NK-92 (cell line): Measurements from ENCODE around the gene RPP30.
"Not testable (repeated sequence)": the region's sequence is repeated elsewhere in the genome, so short reads cannot be mapped to it uniquely, and the experiment has no call there.

Experiments
- DNase-seq: peaks from one replicate; lab custom pipeline; 2025; ENCODE audit not compliant: unreplicated experiment; lab: John Stamatoyannopoulos, UW

RPP30 gene

DNA sequence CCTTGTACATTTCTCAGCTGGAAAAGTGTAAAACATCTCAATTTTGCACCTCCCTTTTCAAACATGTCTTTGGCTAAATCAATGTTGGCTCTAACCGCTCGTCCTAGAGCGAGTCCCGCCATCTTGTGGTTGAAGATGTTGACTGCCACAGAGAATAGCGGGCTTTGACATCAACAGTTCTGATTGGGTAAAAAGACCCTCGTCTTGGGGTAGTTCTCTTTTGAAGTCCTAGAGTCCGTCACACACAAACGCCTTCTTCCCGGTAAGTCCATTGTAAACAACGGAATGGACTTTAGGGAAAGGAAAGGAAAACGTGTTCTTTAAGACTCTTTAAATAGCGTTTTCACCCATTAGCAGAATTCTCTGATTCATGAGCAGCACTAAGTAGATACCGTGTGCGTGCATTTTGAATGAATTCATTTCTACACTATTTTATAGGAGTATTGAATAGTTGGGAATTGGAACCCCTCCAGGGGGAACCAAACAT is 452 bp upstream of the RPP30 start:
- DNase-seq, result no peak

DNA sequence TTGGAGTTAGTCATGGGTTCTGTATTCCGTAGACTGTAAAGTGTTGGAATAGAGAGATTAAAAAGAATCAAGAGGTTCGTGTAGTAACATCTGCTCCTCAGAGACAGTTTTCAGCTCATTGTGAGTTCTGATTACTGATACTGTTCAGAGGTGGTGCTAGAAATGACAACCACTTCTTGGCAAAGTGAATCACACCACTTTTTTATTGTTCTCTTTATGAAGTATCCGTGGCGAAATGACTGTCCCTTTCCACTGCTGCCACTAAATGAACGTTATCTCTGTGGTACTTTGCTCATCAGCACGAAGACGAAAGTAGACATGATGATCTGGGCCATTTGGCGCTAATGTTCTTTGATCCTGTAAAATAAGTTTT is 860 bp downstream of the RPP30 start:
- DNase-seq, result no peak

DNA sequence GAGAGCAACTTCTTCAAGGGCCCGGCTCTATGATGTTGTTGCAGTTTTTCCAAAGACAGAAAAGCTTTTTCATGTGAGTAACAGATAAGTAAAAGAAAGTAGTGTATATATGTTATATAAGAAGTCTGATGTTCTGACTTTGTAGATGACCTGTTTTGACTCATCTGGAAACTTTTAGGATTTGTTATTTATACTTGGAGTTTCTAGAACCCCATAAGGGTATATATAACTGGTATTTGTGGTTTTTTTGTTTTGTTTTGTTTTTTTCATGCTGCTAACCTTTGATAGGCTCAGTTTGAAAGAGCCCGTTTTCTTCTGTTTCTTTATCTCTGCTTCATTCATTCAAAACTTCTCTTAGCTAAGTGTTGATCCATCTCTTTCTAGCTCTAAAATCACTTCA is 7.3 kb downstream of the RPP30 start:
- DNase-seq, result no peak

DNA sequence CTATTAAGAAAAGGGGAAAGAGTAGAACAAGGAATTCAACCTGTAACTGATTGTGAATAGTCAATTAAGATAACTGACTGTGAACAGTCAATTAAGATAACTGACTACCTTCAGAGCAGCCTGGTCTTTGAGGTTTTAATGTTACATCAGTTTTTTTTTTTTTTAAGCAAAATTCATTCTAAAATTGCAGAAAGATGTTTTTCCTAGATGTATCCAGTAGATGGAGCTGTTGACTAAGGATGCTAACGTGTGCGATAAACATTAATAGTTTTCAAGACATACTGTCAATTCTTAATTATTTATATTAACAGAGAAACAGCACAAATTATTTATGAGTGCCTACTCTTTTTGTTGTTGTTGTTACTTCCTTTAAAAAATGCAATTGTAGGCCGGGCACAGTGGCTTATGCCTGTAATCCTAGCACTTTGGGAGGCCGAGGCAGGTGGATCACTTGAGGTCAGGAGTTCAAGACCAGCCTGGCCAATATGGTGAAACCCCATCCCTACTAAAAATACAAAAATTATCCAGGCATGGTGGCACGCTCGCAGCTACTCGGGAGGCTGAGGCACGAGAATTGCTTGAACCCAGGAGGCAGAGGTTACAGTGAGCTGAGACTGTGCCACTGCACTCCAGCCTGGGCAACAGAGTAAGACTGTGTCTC is 8.4 kb downstream of the RPP30 start:
- DNase-seq, result not testable (repeated sequence)

- DNase-seq, result no peak
Observed at GRCh38 chr10:90884431-90884830, 12.7 kb downstream of the RPP30 start.

- no peak for DNase-seq
Observed at GRCh38 chr10:90885176-90885575, 13.4 kb downstream of the RPP30 start.

DNA sequence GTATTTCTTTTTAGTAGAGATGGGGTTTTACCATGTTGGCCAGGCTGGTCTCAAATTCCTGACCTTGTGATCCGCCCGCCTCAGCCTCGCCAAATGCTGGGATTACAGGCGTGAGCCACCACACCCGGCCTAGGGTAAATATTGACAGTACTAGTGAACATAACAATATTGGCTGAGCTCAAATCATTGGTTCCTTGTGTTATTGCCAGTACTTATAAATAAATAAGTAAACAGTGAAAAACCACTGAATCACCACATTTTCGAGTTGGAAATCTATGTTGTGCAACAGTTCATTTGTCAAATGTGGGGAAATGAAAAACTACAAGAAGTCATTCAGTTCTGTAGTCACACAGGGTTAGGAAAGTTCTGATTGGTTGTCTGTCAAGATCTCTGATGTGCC is 15.8 kb downstream of the RPP30 start:
- DNase-seq, result no peak

DNA sequence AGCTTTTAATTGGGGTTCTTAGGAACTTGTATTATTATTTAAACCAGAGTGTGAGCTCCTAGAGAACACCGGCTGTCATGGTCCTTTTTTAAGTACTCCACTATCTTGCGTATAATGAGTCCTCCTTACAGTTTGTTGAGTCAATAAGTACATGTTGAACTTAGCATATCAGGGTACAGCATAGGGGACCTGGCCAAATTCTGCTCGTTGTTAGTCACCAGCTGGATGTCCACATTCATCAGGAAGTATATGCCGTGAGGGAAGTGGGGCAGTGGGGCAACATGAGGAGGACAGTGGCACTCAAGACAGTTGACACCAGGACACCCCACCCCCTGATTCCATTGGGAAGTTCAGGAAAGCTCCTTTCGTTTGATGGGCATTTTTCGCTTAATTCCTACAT is 16.6 kb downstream of the RPP30 start:
- DNase-seq, result no peak

DNA sequence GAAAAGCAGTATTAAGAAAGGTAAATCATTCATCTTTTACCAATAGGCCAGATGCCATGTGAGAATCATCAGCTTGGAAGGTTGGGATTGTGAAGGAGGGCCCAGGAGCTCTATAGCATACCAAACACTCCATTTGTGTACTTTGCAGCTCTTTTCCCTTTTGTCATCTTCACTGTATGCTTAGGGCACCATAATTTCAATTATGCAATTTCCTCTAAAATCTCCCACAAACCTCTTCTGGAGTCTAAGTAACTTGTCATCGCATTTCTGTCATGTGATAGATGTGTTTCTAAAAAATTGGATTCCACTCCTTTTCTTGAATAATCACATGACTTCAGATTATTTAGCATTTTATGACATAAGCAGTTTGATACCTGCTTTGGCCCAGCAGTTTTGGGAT is 17.9 kb downstream of the RPP30 start:
- no peak for DNase-seq

- DNase-seq, result no peak
Observed at GRCh38 chr10:90890347-90890746, 18.6 kb downstream of the RPP30 start.

GRCh38 chr10:90893190-90893589 is 21.4 kb downstream of the RPP30 start:
- no peak for DNase-seq

DNA sequence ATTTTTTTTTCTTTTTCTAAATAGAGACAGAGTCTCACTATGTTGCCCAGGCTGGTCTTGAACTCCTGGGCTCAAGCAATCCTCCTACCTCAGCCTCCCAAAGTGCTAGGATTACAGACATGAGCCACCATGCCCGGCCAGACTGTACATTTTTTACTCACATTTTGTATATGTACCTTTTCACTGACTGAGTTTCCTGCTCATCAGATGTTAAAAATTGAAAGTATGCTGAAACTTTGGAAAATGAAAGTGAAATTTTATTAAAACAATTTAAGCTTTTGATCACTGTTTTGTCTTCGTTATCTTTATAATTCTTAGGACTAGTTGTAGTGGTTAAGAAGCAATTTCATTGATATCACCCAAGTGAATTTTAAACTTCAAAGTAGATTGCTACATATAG is 25.1 kb downstream of the RPP30 start:
- not testable (repeated sequence) for DNase-seq

- no peak for DNase-seq
Observed at GRCh38 chr10:90905925-90906324, 34.2 kb downstream of the RPP30 start.

- DNase-seq, result no peak
Observed at GRCh38 chr10:90906596-90906995, 34.8 kb downstream of the RPP30 start.

GRCh38 chr10:90911133-90912051 is 39.6 kb downstream of the RPP30 start:
- DNase-seq, result no peak

DNA sequence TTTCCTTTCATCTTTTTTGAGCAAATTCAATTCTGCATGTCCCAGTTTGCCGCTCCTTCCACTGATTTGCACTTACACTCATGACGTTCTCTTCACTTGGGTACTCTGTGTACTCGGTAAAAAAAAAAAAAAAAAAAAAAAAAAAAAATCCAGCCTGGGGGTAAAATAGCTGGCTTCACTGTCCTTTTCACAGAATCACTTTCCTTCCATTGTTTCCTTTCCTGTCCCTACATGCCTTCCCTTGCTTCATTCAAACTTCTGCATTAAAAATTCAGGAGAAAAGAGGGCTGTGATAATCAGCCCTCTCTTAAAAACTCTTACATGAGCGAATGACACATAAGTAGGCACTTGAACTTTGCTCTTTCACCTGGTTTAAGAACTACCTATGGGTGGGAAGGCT is 40.4 kb downstream of the RPP30 start:
- no peak for DNase-seq

DNA sequence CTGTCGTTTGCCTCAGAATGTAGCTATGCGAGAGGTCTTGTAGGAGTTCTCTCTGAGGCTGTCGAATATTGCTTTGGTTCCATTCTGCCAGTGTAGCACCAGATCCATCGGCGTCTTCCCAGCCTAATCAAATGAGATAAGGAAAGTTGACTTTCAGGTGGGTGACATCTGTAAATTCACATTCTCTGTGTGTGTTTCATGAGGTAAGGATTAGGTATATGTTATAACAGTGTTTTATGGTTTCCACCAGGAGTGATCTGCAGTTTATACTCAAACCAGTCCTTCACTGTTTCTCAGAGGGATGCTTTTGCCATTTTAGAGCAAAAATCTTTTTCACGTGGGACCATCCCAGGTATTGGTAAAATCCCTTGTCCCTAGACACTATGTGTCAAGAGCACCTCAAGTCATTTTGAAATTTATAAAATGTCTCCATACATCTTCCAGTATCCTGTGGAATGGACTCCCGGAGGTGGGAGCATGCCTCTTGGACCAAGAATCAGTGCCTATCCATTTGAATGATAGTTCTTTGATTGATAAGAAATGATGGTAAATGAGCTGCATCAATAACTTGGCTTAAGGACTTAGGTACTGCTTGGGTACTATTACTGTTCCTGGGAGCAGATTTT is 41.2 kb downstream of the RPP30 start:
- no peak for DNase-seq

- DNase-seq, result no peak
Observed at GRCh38 chr10:90913774-90914420, 42.1 kb downstream of the RPP30 start.

- no peak for DNase-seq
Observed at GRCh38 chr10:90914992-90915765, 43.4 kb downstream of the RPP30 start.

DNA sequence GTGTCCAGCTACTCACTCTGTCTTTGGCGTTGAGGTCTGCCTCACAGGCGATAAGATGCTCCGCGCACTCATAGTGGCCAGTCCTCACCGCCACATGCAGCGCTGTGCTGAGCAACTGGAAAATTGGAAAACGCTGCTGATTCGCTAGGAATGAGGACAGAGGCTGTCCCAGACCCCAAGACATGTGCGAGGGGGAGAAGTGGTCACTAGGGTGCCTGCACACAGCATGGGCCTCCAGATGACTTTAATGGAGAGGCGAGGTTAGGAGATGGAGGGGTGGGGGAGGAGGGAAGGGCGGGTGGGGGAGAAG is 43.9 kb downstream of the RPP30 start:
- DNase-seq, result no peak
